RWPE2 (cell line): ENCODE data around the gene NCOA7.

Experiments
- ATAC-seq: fragments of 200-7000 bp; cut with Tn5 transposase; 3 replicates; pipeline ENCODE4 v1.9.1; 2021; ENCODE audit warnings: low read depth
- DNase-seq: peaks from one replicate; pipeline ENCODE4 v3.0.0-alpha.2; 2020; ENCODE audit warnings: low spot score
- H3K27ac ChIP-seq: fragments of 450-650 bp; 2 replicates; pipeline ENCODE4 v1.5.1; 2017; ENCODE audit warnings: mild to moderate bottlenecking; ENCODE audit not compliant: poor library complexity, severe bottlenecking
- H3K27me3 ChIP-seq: fragments of 250-450 bp; sonication (Bioruptor Pico); 2 replicates; pipeline ENCODE4 v1.5.1; 2021; ENCODE audit warnings: mild to moderate bottlenecking, moderate library complexity; ENCODE audit not compliant: insufficient read depth, poor library complexity, severe bottlenecking
- H3K36me3 ChIP-seq: fragments of 250-450 bp; sonication (Bioruptor Pico); 2 replicates; pipeline ENCODE4 v1.5.1; 2020; ENCODE audit warnings: low read depth, mild to moderate bottlenecking, moderate library complexity
- H3K4me1 ChIP-seq: fragments of 250-450 bp; sonication (Bioruptor Pico); 2 replicates; pipeline ENCODE4 v1.5.1; 2021; ENCODE audit warnings: mild to moderate bottlenecking, moderate library complexity; ENCODE audit not compliant: insufficient read depth, poor library complexity, severe bottlenecking
- H3K4me3 ChIP-seq: fragments of 250-450 bp; sonication (Bioruptor Pico); 2 replicates; pipeline ENCODE4 v1.5.1; 2021; ENCODE audit warnings: mild to moderate bottlenecking, moderate library complexity; ENCODE audit not compliant: severe bottlenecking
- H3K9me3 ChIP-seq: fragments of 250-450 bp; sonication (Bioruptor Pico); 2 replicates; pipeline ENCODE4 v1.5.1; 2021; ENCODE audit warnings: mild to moderate bottlenecking, moderate library complexity; ENCODE audit not compliant: severe bottlenecking
- CTCF ChIP-seq: fragments of 450-650 bp; IDR thresholded peaks from one replicate; pipeline ENCODE4 v1.5.1; 2017; ENCODE audit warnings: mild to moderate bottlenecking, moderate library complexity; ENCODE audit not compliant: poor library complexity, severe bottlenecking

The NCOA7 gene

GRCh38 chr6:125866433-125866832, 75.7 kb downstream of the NCOA7 start:
- DNase-seq (no peak), ATAC-seq (no peak)
- Histone ChIP-seq H3K4me3 (no peak overlapping the region), H3K27ac (peak overlapping the region; percentile 55), H3K4me1 (peaks cover 19% of the 10 kb centered on the region), H3K36me3 (no peaks in the 10 kb centered on the region; the same call in 1 of the 2 replicates), H3K9me3 (no peaks in the 10 kb centered on the region), H3K27me3 (no peaks in the 10 kb centered on the region)
- TF ChIP-seq CTCF, result no peak

- peak overlapping the region; percentile 55 for H3K27ac ChIP-seq
- no peak for TF ChIP-seq CTCF
- ATAC-seq (peak; percentile 88), DNase-seq (peak; percentile 94)
- no peaks in the 10 kb centered on the region; the same call in 1 of the 2 replicates for H3K36me3 ChIP-seq
- no peaks in the 10 kb centered on the region for H3K9me3 ChIP-seq
- peaks cover 26% of the 10 kb centered on the region for H3K4me1 ChIP-seq
- no peak overlapping the region for H3K4me3 ChIP-seq
- H3K27me3 ChIP-seq, result no peaks in the 10 kb centered on the region
Observed at GRCh38 chr6:125867483-125867942, 76.8 kb downstream of the NCOA7 start.

GRCh38 chr6:125868252-125868651, 77.5 kb downstream of the NCOA7 start:
- Histone ChIP-seq H3K27ac (peak overlapping the region; percentile 55), H3K9me3 (no peaks in the 10 kb centered on the region), H3K27me3 (no peaks in the 10 kb centered on the region), H3K36me3 (no peaks in the 10 kb centered on the region; the same call in 1 of the 2 replicates), H3K4me3 (no peak overlapping the region), H3K4me1 (peaks cover 32% of the 10 kb centered on the region)
- ATAC-seq (no peak), DNase-seq (no peak)
- TF ChIP-seq CTCF, result no peak

- Histone ChIP-seq H3K27me3 (no peaks in the 10 kb centered on the region), H3K36me3 (no peaks in the 10 kb centered on the region; the same call in 1 of the 2 replicates), H3K9me3 (no peaks in the 10 kb centered on the region), H3K4me1 (peaks cover 32% of the 10 kb centered on the region), H3K4me3 (no peak overlapping the region), H3K27ac (peak overlapping the region; percentile 55)
- TF ChIP-seq CTCF, result no peak
- DNase-seq (no peak), ATAC-seq (no peak)
Observed at GRCh38 chr6:125868678-125869395, 78.1 kb downstream of the NCOA7 start.

GRCh38 chr6:125869427-125869826, 78.7 kb downstream of the NCOA7 start:
- no peaks in the 10 kb centered on the region for H3K9me3 ChIP-seq
- H3K27me3 ChIP-seq, result no peaks in the 10 kb centered on the region
- ATAC-seq, result no peak
- H3K4me3 ChIP-seq, result no peak overlapping the region
- no peak for TF ChIP-seq CTCF
- peaks cover 32% of the 10 kb centered on the region for H3K4me1 ChIP-seq
- DNase-seq, result no peak
- H3K36me3 ChIP-seq, result no peaks in the 10 kb centered on the region; the same call in 1 of the 2 replicates
- no peak overlapping the region for H3K27ac ChIP-seq
